Eye (tissue), 1 donor: Measurements from ENCODE around the gene UGT8.
"Not testable (repeated sequence)": the region's sequence is repeated elsewhere in the genome, so short reads cannot be mapped to it uniquely, and the experiment has no call there.

Source experiments
- DNase-seq: peaks from one replicate; pipeline ENCODE4 v3.0.0-alpha.2; 2015

Gene UGT8

DNA sequence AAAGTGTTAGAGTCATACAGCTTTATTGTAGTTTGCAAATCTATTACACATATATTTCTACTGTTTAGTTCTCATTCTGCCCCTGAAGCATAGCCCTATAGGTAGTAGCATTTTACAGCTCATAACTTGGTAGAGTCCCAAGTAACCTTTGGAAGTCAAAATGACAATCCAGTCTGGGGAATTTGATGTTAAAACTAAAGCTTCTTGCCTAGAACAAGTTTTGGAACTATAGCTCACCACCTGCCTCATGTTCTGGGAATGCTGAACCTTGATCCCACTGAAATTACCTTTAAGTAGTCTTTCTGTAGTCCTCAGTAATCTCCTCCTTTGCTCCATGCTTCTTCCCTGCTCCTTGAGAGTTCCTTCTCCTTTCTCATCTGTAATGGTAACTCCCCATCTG, 8.4 kb downstream of the UGT8 start:
- no peak for DNase-seq

- no peak for DNase-seq
Observed at GRCh38 chr4:114613560-114613959, 15.0 kb downstream of the UGT8 start.

- peak; percentile 13 for DNase-seq
Observed at GRCh38 chr4:114615435-114615834, 16.8 kb downstream of the UGT8 start.

GRCh38 chr4:114616036-114616435, 17.4 kb downstream of the UGT8 start:
- DNase-seq: not testable (repeated sequence)

GRCh38 chr4:114626196-114626595, 27.6 kb downstream of the UGT8 start:
- no peak for DNase-seq

DNA sequence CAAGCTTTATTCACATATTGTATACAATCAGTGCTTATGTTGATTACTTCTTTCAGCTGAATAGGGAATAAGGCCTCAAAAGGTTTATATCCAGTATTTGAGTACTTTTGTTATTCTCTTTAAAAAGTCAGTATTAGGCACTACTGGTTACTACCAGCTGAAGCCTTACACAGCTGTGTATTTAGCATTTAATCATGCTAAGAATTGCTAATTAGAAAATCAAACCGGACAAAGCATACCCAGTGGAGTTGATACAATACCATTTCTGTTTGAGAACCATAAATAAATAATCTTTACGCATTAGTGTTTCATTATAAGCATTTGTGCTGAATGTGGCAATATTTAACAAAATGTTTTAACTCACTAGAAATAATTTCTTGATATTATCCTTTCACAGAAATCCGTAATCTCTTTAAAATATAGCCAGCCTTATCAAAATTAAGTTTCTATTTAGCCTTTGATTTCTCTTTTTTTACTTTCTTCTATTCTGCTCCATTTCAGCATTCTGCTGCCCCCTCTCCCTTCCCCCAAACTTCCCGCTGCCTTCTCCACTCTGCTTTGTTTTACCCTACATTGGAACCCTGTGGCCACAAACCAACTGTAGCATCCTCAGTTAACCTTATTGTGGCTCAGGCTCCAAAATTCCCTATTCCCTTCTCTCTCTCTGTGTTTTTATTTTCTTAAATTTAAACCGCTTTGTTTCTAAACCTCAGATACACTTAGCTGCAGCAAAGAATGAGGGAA, 37.8 kb downstream of the UGT8 start:
- no peak for DNase-seq

GRCh38 chr4:114642173-114642780, 43.7 kb downstream of the UGT8 start:
- no peak for DNase-seq

GRCh38 chr4:114649908-114650307, 51.3 kb downstream of the UGT8 start:
- DNase-seq: no peak

GRCh38 chr4:114653675-114654074, 55.1 kb downstream of the UGT8 start:
- DNase-seq: no peak

- no peak for DNase-seq
Observed at GRCh38 chr4:114654592-114654991, 56.0 kb downstream of the UGT8 start.

DNA sequence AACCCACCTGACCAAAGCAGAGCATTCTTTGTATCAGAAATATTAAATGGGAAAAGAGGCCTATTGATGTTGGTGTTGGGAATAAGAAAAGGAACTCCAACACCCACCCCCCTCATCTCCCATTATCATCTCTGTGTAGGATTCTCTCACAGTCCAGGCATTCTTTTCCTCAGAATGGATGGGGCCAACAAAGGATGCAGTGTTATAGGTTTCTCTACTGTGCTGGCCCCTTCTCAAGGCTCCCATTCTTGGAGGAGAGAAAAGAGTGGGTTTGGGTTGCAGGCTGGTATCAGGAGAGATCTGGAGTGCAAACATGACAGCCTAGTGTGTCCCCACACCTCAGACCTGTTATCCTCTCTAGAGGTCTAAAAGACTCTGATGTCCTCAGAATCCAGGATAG, 59.6 kb downstream of the UGT8 start:
- DNase-seq: no peak

- DNase-seq: no peak
Observed at GRCh38 chr4:114658776-114659175, 60.2 kb downstream of the UGT8 start.

- DNase-seq: peak; percentile 88
Observed at GRCh38 chr4:114659386-114660008, 60.9 kb downstream of the UGT8 start.

DNA sequence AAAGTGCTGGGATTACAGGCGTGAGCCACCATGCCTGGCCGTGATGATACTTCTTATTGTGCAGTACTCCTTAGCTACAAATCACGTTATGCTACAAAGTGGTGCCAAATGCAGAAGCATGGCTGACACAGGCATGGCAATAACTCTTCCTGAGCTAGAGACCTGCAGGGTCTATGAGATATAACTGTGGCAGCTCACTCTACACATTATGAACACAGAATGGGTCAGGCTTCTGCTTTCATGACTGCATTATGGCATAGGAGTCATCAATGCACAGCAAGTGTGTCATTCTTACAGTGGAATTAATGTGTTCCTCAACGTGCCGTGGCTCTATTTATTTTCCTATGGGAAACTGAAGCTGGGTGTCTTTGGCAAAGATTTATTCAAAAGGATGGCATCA, 64.5 kb downstream of the UGT8 start:
- DNase-seq: no peak

DNA sequence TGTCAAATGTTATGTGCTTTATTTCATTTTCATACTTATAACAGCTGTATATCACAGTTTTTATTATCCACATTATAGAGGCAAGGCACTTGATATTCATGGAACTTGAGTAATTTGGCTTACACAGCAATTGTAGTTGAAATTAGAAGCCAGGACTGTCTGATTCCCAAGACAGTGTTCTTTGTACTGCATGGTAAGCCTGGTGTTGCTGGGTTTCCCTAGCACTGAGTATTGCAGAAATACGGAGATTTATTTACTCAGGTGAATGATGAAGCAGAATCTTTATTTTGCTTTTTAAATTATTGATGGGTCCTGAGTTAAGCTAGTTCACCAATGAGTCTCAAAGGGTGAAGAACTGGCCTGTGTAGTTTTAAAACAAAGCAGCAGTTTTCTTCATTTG, 70.0 kb downstream of the UGT8 start:
- no peak for DNase-seq

DNA sequence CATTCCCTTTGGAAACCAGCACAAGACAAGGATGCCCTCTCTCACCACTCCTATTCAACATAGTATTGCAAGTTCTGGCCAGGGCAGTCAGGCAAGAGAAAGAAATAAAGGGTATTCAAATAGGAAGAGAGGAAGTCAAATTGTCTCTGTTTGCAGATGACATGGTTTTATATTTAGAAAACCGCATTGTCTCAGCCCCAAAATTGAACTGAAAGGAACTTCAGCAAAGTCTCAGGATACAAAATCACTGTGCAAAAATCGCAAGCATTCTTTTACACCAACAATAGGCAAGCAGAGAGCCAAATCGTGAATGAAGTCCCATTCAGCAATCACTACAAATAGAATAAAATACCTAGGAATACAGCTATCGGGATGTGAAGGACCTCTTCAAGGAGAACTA, 72.1 kb downstream of the UGT8 start:
- DNase-seq: not testable (repeated sequence)

DNA sequence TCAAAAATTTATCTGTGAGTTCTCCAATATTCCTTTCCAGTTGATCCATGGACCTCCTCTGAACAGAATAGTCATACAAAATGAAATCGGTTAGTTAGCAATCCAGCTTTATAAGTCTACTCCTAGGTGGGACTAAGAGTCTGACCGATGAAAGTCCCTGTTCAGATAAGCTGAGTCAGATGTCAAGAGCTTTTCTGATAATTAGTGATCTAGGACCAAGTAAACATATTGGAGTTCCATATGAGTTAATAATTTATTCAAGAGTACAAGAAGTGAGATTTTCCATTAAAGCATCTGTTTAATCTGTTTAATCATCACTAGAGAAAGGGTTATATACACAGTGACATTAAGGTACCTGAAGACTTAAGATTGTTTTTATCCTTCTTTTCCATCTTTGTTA, 74.7 kb downstream of the UGT8 start:
- DNase-seq: no peak

- DNase-seq: no peak
Observed at GRCh38 chr4:114674080-114674479, 75.5 kb downstream of the UGT8 start.

DNA sequence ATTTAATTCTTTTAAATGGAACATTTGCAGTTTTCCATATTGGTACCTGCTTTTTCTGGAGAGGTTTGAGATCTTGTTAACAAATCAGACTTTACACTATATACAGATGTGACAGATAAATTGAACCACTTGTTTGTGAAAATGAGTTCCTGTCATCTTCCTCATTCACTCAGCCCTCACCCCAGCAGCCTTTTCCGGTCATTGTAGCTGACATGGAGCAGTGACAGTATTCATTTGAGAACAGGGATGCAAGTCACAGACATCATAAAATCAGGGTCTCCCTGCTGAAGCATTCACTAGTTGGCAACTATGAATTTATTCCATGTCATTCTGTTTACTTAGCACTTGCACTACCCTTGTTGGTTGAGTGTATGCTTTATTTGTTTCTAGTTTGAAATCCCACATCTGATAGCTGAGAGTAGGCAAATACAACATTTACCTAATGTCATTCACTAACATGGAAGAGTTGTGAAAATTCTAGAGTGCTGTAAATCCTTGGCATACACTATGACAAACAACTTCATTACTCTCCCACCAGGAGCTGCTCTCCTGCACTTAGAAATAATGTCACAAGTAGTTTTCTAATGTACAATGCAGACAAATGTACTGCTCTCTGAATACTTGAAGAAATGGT, 78.9 kb downstream of the UGT8 start:
- DNase-seq: no peak

DNA sequence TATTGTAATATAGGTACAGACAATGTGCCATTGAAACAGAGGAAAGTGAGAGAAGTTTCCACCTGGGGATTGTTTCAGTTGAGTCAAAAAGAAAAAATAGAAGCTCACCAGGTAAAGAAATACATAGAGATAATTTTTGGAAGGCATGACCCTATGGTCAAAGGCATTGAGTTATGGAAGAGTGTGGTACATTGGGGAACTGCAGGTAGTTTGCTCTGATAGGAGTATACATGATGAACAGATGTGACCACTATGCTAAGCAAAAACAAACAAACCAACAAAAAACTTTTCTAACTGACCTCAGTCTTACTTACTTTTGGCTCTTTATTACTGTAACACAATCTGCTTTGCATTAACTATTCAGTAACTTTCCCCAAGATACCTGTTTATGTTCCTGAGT, 85.9 kb downstream of the UGT8 start:
- DNase-seq: no peak

GRCh38 chr4:114688059-114688458, 89.5 kb downstream of the UGT8 start:
- no peak for DNase-seq

DNA sequence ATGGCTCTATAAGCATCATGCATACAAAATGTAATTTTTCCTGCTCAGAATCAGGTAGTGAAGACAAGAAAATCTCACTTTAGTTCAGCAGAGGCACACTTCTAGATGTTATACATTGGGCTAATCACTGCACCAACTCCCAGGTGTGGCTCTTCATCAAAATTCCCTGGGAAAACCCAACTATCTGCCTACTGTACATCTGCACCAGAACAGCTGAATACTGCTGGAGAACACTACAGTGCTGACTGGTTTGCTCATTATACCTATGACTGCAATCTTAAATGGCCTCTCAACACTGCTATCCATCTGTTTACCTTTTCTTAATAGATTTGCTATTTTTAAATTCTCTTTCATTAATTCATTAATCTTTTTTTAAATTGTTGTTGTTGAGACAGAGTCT, 92.0 kb downstream of the UGT8 start:
- no peak for DNase-seq

DNA sequence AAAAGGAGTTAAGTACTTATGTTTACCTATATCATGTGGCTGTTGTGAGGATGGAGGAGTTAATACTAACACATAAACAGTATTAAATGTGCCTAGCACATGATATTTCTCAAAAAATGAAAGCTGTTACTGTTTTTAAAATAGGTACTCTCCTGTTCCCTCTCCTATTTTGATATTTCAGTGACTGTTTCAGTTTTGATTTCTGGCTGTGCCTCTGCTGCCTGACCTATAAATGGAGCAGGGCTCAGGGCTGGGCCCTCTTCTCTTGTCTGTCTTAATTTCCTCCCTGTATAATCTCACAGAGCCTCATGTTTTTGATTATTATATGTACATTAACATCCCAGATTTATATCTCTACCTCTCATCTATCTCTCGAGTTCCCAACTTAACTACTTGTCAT, 93.3 kb downstream of the UGT8 start:
- DNase-seq: no peak

GRCh38 chr4:114692958-114693357, 94.4 kb downstream of the UGT8 start:
- no peak for DNase-seq
